Erythroblast (primary cell): ENCODE measurements around the gene CHST15.

Experiments
- GATA1 ChIP-seq: IDR thresholded peaks from 2 replicates; pipeline ENCODE4 v1.6.1; 2011; ENCODE audit warnings: low read depth, mild to moderate bottlenecking, control low read depth, low read length, moderate library complexity
- POLR2A ChIP-seq: IDR thresholded peaks from 2 replicates; pipeline ENCODE4 v1.6.1; 2011; ENCODE audit warnings: mild to moderate bottlenecking, low read length

GRCh38 chr10:124010563-124011131 is 82.8 kb downstream of the CHST15 start:
- TF ChIP-seq POLR2A, result no peak
- TF ChIP-seq GATA1, result no peak
